Bone marrow (tissue), 2 donors: ENCODE data around the gene CHP1.
"Not testable (repeated sequence)": the region's sequence is repeated elsewhere in the genome, so short reads cannot be mapped to it uniquely, and the experiment has no call there.

Experiments
- DNase-seq, 2 donors: peaks; one replicate each; lab custom pipeline; 2025; lab: John Stamatoyannopoulos, UW

The CHP1 gene

DNA sequence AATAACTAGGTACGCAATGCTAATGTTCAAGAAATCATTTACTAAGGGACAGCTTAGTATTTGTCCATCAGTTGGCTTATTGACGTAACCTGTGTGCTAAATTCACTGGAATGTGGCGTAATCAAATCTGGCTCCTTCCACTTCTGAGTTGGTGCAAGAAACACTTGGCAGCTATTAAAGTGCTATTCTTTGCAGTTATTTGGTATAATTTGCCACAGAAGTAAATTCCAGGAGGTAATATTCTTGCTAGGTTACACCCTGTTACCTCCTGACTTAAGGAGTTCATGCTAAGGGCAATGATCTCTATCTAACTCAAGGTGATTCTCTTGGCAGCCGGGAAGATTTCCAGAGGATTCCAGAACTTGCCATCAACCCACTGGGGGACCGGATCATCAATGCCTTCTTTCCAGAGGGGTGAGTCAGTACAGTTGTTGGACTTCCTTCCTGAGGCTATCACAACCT lies 25.5 kb downstream of the CHP1 start:
- DNase-seq = no peak

DNA sequence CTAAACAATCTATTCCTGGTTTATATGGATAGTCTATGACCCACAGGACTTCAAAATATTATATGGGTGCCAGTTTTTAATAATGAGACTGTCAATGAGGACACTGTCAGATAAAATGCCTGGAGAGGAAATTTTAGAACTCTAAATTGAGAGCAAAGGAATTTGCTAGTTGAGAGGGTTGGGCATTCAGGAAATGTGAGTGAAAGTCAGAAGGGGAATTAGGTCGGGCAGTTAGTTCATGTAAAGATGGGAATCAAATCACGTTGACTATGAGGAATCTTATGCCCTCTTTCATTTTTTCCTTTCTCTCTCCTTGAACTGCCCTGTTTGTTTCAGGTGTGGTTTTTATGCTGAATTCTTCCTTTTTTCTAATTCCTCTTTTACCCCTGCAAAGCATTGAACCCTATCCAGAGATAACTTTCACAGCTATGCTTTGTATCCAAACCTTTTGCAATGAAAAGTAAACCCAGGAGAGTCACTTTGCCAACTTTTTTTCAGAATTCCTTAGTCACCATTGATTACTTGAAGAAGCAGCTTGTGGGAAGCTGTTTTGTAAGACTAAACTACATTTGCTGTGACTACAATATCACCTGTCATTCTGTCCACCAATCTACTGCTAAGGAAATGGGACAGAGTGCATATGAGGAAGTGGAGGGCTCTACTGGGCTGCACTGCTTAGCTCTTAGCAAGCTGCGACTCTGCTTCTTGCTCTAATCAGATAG lies 27.8 kb downstream of the CHP1 start:
- peak in 1 of 2 donors; percentile 67 for DNase-seq

DNA sequence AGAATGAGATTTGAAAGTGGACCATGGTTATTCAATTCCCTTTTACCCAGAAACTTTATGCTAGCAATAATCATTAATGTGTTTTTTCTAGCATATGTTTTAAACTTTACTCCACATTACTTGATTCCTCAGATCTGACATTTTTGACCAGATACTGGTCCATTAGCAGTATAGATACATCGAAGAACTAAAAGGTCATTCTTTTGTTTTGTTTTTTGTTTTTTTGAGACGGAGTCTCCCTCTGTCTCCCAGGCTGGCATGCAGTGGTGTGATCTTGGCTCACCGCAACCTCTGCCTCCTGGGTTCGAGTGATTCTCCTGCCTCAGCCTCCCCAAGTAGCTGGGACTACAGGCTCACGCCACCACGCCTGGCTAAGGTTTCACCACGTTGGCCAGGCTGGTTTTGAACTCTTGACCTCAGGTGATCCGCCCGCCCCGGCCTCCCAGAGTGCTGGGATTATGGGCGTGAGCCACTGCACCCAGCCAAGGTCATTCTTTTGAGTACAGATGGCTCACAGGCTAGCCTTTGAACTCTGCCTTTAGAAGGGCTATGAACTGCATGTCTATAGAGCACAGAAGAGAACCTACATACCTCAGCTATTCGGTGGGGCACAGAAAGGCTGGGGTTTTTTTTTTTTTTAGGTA lies 28.6 kb downstream of the CHP1 start:
- DNase-seq = no peak

DNA sequence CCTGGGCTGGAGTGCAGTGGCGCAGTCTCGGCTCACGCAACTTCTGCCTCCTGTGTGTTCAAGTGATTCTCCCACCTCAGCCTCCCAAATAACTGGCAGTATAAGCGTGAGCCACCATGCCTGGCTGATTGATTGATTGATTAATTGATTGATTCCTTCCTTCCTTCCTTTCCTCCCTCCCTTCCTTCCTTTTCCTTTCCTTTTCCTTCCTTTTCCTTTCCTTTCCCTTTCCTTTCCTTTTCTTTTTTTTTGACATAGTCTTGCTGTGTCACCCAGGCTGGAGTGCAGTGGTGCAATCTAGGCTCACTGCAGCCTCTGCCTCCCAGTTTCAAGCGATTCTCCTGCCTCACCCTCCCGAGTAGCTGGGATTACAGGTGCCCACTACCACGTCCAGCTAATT lies 29.9 kb downstream of the CHP1 start:
- not testable (repeated sequence) for DNase-seq

DNA sequence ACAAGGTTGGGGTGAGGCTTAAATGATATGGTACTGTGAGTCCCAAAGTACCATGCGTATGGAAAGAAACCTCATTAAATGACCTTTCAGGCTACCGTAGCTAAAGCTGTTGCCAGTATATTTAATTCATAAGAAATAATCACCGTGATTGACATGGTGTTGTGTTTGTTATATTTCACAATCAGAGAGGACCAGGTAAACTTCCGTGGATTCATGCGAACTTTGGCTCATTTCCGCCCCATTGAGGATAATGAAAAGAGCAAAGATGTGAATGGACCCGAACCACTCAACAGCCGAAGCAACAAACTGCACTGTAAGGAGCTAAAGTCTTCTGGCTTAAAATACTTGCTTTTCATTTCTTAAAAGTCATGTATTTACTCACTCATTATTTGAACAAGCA lies 31.5 kb downstream of the CHP1 start:
- no peak for DNase-seq

DNA sequence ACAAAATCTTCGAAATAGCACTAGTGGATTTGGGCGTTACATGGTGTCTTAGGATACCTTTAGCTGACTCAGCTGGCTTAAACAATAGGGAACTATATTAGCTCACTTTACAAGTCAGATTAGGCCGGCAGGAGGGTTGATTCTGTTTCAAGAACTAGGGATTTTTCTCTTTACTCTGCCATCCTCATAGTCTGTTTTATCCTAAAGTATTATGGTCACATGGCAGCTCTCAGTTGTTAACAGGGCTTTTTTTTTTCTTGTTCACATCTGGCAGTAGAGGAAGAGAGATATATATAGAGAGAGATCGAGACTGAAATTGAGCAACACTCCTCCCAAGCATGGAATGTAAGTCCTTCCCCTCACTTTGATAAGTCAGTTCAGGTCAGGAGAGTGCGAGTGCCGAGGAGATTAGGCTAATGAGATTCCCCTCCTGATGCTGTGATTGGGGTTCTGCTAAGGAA lies 32.9 kb downstream of the CHP1 start:
- no peak for DNase-seq

DNA sequence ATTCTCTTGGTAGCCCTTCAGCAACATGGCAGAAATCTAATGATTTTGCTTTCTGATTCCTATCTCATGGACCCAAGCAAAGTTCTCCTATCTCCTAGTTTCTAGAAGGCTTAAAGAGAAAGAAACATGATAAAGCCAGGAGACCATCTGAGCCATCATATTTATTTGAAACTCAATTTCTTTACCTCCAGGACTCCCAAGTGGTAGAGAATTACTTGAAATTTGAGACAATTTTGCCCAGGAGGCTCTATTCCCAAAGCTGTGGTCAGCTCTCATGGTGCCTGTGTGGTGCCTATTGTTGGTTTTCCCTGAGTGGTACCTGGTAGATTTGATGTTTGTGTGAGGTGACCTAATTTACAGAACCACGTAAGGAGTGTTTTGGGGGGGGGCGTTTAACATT lies 38.8 kb downstream of the CHP1 start:
- no peak for DNase-seq

DNA sequence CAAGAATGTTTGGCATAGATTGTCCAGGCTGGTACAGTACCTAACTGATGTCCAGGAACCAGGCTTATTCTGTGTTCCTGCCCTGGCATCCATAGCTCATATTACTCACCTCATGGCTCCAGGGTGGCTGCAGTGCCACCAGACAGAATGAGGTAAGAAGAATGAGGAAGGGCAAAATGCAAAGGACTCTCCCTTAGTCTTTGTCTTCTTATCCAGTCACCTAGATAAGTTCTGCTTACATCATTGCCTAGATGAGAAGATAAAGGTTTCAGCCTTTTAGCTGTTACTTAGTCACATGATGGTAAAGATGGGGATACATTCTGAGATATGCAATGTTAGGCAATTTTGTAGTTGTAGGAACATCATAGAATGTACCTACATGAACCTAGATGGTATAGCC lies 45.8 kb downstream of the CHP1 start:
- DNase-seq = no peak

DNA sequence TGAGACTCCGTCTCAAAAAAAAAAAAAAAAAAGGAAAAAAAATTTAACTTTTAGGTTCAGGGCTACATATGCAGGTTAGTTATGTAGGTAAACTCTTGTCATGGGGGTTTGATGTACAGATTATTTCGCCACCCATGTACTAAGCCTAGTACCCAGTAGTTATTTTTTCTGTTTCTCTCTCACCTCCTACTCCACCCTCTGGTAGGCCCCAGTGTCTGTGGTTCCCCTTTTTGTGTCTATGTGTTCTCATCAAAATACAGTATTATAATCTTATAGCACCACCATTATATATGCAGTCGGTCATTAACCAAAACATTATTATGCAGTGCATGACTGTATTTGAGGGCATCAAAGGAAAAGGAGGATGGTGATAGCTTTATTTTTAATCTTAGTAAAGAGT lies 47.3 kb downstream of the CHP1 start:
- DNase-seq = no peak

DNA sequence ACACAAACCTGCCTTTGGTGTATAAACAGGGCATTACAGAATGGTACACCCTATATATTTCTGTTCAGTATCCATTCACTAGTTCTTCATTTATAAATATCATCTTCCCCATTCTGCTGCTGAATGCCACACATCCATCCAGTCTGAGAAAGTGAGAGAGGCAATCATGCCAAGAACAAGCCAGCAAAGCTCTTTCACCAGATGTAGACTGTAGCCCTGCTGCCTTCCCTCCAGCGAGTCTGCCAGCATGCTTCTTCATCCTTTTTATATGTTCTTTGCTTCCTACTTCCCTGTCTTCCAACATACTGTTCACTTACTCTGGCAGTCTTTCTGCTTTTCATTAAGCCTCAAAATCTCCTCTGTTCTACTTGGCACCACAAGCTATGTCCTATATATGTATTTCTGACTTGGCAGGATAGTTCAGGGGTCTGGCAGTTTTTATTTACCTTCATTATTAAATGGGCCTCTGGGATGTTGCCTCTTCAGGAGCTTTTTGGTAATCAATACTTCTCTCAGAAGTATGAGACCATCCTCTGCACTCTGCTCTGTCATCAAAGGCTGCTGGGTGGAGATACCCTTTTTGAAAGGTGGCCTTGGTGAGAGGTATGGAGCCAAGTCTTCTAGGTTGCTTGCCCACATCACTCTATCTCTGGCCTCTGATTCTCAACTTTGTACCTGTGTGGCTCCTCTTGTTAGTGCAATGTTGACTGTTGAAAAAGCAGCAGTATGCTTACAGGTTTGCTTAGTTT lies 48.6 kb downstream of the CHP1 start:
- no peak for DNase-seq

DNA sequence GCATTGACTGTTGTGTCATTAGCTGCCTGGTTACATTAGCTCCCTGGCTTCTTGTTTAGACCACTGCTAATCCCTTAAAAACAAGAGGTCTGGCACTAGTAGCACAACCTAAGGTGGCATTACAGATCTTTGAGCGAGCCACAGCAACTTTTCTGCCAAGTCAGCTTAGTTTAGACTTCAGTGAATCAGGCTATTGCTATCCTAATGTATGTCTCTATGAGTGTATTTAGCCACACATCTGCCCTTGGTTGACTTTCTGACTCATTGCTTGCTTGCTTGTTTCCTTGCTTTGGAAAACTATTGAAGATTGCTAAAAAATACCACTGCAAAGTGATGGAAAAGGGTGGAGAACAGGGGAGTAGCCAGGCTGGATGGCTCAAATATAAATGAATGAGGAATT lies 50.2 kb downstream of the CHP1 start:
- DNase-seq = no peak

DNA sequence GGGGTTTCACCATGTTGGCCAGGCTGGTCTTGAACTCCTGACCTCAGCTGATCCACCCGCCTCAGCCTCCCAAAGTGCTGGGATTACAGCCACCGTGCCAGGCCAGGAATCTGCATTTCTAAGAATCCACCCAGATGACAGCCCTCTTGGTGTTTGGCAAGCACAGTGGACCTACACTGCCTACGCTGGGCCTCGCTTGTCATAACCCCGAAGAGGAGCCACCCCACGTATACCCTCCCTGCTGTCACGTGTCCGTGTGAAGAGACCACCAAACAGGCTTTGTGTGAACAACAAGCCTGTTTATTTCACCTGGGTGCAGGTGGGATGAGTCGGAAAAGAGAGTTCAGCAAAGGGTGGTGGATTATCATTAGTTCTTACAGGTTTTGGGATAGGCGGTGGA lies 51.4 kb downstream of the CHP1 start:
- not testable (repeated sequence) for DNase-seq

DNA sequence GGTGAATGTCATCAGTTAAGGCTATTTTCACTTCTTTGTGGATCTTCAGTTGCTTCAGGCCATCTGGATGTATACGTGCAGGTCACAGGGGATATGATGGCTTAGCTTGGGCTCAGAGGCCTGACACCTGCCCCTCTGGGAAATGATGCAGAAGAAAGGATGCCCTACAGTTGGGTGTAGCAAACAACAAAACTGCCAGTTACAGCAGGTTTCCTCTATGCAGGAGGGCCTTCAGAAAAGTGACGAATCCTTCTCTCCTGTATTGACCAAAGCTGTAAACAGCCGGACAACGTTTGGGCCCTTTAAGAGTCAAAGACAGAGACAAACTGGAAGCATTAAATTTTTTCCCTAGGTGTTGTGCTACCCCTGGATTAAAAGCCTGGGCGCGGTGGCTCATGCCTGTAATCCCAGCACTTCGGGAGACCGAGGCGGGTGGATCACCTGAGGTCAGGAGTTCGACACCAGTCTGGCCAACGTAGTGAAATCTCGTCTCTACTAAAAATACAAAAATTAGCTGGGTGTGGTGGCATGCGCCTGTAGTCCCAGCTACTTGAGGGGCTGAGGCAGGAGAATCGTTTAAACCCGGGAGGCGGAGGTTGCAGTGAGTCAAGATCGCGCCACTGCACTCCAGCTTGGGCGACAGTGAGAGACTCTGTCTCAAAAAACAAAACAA lies 52.0 kb downstream of the CHP1 start:
- DNase-seq = not testable (repeated sequence)

DNA sequence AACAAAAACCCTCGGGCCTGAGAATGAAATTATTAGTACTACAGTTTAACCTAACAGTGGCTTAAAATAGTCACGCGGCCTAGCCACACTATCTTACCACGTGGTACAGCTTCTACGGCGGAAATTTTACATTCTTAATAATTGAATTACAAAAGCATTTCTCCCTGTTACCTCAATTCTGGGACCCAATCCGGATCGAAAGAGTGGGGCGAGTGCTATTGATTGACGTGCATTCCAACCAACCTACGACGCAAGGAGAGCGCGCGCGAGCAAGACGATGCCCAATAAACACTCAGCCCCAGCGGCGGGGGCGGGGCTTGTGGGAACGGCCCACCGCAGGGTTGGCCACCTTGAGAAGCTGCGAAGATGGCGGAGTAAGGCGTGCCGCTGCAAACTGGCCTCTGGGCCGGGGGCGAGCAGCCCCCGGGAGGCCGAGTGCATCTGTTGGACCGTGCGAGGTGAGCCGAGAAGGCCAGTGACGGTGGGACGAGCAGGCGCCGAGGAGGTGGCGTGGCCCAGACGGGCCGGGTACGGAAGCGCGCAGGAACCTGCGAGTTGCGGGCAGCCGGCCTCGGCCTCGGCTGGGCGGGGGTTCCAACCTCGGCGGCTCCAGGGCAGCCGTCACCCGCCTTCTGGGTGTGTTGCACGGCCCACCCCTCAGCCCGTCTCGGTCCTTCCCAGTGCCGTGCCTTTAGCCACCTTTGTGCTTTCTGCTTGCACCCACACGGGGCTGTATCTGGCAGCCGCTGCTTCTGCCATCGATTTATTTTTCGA lies 52.8 kb downstream of the CHP1 start:
- DNase-seq = peak; percentile 75 to 93

DNA sequence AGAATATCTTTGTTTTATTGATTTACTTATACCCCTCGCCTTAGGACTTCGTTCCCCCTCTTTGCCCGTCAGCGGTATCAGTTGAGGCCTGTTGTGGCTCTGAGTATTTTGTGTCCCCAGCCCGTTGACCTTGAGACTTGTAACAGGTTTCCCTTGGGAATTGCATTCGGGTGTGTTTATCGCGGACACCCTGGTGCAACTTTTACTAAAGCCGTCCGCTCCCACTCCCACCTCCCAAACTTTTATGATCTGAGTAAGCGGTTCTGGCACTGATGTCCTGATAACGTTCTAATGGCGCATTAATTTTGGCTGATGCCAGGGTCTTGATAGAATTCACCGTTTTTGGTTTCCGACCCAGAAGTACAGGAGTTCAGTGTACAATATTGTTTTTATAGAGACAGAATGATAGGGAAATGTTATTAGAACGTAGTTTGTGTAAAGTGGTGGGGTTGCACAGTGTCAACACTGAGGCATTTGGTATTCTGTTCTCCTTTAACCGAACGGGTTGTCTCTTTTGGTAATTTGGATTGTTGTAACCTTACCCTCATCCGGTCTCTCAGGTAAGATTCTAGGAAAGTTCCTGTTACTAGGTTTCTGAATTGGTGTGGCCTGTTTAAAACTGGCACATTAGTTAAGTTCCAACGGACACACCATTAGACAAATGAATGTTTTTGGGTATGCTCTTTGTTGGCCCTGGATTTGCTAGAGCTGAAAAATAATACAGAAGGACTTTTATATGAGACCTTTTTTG lies 53.5 kb downstream of the CHP1 start:
- no peak for DNase-seq

DNA sequence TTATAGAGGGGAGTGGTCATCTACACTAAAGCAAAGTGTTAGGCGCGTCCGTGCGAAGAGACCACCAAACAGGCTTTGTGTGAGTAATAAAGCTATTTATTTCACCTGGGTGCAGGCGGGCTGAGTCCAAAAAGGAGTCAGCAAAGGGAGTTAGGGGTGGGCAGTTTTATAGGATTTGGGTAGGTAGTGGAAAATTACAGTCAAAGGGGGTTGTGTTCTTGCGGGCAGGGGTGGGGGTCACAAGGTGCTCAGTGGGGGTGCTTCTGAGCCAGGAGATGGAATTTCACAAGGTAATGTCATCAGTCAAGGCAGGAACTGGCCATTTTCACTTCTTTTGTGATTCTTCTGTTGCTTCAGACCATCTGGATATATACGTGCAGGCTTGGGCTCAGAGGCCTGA lies 54.2 kb downstream of the CHP1 start:
- no peak for DNase-seq

DNA sequence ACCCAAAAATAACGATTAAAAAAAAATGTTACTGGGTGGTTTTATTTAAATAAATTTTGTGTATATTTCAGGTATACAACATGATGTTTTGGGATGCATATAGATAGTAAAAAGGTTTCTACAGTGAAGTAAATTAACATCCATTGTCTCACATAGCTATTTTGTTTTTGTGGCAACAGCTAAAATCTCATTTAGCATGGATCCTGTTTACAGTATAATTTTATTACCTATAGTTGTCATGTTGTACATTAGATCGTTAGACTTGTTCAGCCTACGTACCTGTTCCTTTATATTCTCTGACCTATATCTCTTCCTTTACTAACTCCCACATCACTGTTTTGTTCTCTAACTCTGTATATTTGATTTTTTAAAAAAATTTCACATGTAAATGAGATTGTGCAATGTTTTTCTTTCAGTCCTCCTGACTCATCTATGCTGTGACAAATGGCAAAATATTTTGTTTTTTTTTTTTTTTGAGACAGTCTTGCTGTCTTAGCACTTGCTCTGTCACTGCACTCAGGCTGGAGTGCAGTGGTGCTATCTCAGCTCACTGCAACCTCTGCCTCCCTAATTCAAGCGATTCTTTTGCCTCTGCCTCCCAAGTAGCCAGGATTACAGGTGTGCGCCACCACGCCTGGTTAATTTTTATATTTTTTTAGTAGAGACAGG lies 55.7 kb downstream of the CHP1 start:
- DNase-seq = no peak

DNA sequence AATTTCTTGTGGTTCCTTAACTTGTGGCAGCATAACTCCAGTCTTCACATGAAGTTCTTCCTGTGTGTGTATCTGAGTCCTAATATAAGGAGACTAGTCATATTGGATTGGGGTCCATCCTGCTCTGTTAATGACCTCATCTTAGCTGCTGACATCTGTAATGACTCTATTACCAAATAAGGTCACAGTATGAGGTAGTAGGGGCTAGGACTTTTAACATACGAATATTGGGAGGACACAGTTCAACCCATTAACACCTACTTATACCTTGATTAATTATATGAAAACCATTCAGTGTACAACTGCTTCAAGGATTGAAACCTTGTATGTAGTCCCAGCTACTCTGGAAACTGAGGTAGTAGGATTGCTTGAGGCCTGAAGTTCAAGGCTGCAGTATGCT lies 57.4 kb downstream of the CHP1 start:
- no peak for DNase-seq

DNA sequence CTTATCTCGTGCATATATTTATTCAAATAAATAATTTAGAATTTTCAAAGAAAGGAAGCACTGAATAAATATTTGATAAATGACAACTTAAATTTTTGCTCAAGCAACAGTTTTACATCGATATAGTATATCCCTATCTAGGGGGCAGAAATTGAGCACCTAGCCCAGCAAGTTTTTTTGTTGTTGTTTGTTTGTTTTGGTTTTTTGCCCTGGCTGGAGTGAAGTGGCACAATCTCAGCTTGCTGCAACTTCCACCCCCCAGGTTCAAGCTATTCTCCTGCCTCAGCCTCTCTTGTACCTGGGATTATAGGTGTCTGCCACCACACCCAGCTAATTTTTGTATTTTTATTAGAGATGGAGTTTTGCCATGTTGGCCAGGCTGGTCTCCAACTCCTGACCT lies 58.9 kb downstream of the CHP1 start:
- DNase-seq = no peak

DNA sequence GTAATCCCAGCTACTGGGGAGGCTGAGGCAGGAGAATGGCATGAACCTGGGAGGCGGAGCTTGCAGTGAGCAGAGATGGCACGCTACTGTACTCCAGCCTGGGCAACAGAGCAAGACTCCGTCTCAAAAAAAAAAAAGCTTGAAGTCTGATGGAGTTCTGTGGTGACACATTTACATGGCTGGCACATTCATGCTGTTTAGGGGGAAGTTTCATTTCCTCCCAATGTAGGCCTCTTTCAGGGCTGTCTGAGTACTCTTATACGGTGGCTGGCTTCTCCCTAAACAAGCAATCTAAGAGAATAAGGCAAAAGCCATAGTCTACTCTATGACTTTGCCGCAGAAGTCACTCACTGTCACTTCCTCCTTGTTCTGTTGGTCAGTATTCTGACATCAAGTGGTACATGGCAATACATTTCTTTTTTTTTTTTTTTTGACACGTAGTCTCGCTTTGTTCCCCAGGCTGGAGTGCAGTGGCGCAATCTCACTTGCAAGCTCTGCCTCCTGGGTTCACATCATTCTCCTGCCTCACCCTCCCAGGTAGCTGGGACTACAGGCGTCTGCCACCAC lies 60.1 kb downstream of the CHP1 start:
- DNase-seq = peak in 1 of 2 donors; percentile 23
